M059J (cell line): ENCODE measurements around the gene NFYA. TPM values are rescaled to one million over a fixed set of nuclear protein-coding genes. Genes with fewer than 3 reads are reported as not detected.

Source experiments
- DNase-seq: peaks from one replicate; pipeline ENCODE4 v3.0.0-alpha.2; 2012; ENCODE audit warnings: low read depth
- total RNA-seq: library from RNA; depleted of rRNA; stranded (reverse); fragments of >200 nt; shearing (Covaris generic); gene quantifications from 2 replicates; pipeline ENCODE4 v1.2.3, GENCODE V29; 2014; rRNA removed

NFYA gene
- 9.4 and 19.2 TPM in 2 replicates for total RNA-seq

DNA sequence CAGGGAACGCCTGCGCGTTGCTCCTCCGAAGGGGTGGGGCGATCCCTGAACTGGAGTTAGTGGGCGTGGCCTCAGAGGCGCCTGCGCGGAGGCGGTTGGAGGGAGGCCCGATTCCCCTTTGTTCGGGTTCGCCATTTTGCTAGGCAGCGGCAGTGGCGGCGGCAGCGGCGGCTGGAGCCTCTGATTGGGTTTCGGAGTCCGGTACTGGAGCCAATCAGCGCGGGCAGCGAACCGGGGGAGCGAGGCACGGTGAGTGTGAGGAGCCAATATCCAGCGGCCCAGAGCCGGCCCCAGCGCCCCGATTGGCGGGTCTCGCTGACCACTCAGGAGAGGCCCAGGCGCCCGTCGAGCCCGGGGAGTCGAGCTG, at the start of gene NFYA:
TSS of gene NFYA (plus strand) at position 139 of the 367 bp plus-strand sequence. CDS start 6,116 bp downstream, outside the sequence.
- DNase-seq = peak; percentile 99

GRCh38 chr6:41023114-41023513, 49.7 kb upstream of the NFYA start:
- DNase-seq = peak; percentile 51

GRCh38 chr6:41025966-41026530, 46.7 kb upstream of the NFYA start:
- DNase-seq = peak; percentile 18

GRCh38 chr6:41027241-41027640, 45.5 kb upstream of the NFYA start:
- DNase-seq = peak; percentile 13

DNA sequence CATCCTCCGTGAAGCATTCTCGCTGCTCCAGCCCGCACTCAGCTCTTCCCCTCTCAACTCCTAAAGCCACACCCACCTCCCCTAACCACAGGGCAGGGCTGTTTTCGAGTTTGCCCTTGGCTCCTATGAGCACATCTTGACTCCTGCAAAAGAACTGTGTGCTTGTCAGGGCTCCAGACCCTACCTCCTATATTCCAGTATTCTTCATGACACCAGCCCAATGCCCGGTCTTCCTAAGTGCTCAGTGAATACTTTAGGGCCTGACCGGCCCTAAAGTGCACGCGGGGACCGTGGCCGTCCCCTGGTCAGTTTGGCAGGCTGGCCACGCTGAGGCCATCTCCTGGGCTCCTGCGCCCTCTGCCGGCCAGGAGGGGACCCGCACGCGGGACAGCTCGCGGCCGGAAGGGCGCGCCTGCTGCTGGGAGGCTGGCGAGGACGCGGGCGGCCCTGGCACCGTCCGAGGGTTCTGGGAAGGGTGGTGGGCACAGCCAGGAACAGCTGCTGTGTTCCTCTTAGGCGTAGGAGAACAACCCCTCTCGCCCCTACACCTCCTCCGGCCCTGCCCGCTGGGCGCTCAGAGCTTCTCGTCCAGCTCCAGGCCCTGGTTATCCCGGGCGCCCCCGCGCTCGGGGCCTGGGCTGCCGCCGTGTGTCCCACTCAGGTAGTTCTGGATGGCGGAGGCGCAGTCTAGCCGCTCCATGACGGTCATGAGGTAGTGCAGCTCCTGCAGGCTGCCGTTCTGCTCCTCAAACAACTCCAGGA, 44.8 kb upstream of the NFYA start:
- peak; percentile 86 for DNase-seq

DNA sequence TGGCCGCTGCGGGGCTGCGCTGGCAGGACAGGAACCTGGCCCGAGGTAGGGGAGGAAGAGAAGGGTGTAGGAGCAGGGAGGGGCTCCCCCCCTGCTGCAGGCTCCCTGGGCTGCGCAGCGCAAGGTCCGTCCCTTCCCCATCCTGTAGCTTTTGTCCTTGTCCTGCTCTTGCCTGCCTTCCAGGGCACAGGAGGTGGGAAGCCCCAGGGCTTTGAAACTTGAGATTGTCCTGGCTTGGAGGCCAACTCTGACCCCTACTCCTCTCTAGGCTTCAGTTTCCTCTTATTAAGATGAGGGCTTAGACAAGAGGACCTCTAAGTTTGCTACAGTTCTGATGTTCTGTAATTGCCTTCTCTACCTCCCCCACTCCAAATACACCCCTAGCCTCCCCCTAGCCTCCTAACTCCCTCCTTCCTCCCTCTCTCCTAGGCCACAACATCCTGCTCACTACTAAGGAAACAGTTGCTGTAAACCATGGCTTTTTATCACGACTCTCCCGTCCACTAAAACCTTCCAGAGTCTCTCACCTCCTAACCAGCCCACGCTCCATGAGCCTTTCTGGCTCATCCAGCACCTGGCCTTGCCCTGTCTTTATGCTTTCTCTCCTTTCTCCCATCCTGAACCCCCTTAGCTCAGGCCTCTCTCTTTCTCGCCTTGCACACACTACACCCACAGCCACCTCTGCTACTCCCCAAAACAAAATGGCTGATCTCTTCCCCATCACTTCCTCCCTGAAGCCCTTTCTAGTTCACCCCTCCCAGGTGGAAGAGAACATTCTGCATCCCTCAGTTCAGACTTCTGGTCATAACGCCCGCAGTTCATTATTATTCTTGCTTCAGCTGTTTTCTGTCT, 44.0 kb upstream of the NFYA start:
- DNase-seq = peak; percentile 63

- no peak for DNase-seq
Observed at GRCh38 chr6:41032830-41033229, 39.9 kb upstream of the NFYA start.

DNA sequence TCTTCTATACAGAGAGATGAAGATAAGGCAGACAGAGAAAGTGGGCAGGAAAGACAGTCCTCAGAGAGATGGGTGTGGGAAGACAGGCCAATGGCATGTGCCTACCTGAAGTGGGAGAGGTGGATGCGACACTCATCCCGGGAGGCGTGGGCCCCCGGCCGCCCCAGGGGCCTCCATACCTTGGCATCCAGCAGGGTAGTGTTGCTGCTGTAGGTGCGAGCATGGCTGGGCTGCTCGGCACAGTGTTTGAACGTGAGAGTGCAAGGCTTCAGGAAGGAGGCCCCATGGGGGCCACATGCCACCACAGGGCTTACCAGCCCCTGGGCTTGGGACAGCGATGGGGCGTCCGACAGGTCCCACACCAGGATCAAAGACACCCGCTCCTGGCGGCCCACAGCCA, 39.0 kb upstream of the NFYA start:
- no peak for DNase-seq

- DNase-seq = peak; percentile 76
Observed at GRCh38 chr6:41036186-41036585, 36.6 kb upstream of the NFYA start.

GRCh38 chr6:41036601-41037000, 36.2 kb upstream of the NFYA start:
- DNase-seq = no peak

GRCh38 chr6:41037107-41037900, 35.5 kb upstream of the NFYA start:
- no peak for DNase-seq

DNA sequence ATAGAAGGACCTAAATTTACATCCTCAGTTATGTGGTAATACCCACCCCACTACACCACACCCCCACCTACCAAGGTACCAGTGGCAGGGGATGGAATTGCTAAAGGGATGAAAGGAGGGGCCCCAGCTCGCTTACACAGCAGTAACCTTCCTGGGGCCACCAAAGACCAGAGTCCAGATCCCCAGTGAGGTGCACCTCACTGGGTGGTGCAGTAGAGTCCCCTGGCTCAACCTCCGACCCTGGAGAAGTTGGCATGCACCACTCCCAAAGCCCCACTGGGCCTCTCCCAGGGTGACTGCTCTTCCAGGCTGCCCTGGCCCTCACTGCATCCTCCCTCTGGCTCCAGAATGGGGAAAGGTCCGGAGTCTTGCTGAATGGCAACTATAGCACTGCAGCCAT, 34.6 kb upstream of the NFYA start:
- DNase-seq = no peak

DNA sequence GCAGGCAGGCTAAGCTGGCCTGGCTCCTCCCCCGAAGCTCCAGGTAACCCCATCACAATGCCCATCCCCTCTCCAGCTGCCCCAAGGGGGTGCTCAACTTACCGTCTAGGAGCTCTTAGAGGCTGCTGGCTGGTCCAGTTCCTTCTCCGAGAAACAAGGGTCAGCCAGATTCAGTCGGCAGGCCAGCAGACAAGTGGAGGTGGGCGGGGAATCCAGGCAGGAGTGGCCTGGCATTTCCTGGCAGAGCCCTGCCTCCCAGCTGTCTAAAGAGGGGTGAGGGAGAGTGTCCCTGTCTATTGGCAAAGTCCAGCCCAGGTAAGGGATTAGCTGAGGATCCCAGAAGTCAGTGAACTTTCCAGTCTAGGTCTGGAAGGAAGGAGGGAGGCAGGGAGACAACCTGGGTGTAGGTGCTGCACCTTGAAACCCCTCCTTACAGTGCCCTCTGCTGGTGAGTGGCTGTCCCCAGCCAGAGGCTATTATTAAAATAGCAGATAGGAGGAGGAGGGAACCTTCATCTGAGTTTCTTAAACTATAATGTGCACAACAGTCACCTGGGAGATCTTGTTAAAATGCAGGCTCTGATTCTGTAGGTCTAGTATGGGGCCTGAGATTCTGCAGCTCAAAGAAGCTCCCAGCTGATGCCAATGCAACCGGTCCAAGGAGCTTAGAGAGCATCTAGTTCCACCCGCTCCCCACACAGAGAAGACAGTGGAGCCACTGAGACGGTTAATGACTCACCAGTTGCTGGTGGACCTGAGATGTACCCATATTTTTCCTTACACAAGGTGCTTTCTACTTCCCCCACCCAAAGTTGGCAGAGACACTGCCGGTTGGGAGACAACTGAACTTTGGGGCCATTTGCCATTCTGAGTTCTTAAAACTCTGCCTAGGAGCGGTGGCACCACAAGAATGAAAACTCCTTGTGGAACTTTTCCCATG, 33.4 kb upstream of the NFYA start, which contains the start of gene UNC5CL:
TSS of gene UNC5CL (minus strand) at position 162 of the 939 bp plus-strand sequence. CDS start 4,147 bp downstream, outside the sequence.
- DNase-seq = peak; percentile 60

DNA sequence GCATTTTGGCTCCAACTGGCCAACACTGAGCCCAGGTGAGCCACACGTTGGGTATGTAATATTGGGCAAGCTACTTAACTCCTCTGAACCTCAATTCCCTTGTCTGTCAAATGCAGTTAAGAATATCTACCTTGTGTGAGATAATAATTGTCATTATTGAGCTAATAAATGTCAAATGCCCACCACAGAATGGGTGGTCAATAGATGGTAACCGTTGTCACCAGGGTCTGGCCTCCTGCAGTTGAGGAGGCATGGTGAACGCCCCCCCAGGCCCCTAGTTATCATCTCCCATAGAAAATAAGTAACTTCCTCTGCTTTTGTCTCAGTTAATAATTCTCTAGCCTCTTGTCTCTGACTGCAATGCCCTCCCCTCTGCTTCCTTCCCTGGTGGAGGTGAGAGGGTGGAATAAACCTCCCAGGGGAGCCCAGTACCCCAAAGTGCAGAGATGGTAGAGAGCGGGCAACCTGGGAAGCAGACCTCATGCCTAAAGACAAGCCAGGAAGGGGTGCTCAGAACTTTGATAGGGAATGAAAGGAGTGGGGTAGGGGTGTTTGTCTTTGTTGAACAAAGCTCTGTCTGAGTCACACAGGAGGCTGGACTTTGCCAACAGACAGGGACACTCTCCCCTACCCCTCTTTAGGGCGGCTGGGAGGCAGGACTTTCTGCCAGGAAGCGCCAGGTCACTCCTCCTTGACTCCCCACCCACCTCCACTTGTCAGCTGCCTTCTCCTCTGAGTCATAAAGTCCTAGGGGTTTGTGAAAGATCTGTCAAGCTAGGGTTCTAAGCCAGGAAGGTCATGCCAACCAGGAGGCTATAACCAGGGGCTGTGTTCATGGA, 32.5 kb upstream of the NFYA start:
- DNase-seq = peak; percentile 81

DNA sequence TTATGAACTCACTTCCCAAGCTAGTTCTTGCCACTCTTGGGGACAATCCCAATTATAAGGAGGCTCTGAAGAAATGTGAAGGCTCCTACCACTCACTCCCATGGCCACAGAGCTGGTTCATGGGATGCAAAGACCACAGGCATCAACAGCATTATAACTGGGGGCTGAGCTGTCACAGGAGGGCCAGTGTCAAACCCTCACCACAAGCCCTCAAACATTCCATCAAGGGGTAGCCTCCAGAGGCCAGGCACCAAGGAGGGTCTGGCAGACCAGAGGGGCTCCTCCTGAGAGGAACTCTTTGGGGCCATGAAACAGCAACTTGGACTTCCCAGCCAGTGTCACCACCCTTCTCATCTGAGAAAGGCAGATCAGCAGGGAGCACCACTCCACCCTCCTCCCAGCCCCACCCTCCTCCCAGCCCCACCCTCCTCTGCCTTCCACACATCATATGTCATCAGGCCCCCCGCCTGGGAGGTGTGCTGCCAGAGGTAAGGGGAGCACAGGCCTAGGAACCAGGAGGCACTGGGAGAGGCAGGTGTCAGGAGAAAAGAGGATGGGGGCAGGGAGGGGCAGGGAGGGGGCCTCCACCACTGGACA, 31.7 kb upstream of the NFYA start:
- no peak for DNase-seq

GRCh38 chr6:41042226-41043055, 30.3 kb upstream of the NFYA start, which contains the start of gene TSPO2:
Gene TSPO2 (plus strand): TSS chr6:41042467. CDS start chr6:41042986, 519 bp downstream.
- DNase-seq = no peak

- no peak for DNase-seq
Observed at GRCh38 chr6:41043151-41043550, 29.6 kb upstream of the NFYA start.

DNA sequence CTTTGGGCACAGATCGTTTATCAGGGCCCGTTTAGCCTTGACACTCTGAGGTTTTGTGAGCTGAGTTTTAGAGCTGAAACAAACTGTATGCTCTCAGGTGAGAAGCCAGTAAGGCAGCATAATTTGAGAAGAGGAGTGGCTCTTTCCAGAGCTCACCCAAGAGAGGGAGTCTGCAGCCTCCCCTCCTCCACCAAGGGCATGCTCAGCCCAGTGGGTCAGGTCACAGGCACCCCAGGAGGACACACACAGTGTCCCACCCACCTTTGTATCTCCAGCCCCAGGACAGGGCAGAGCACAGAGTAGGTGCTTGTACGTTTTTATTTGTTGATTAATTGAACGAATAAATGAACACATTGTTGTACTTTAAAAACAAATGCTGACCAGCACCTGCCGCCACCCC, 27.1 kb upstream of the NFYA start:
- DNase-seq = no peak
